WTC11 (cell line): ENCODE results near the gene ANAPC7. TPM values are rescaled to one million over a fixed set of nuclear protein-coding genes. Genes with fewer than 3 reads are reported as not detected.

Source experiments
- ATAC-seq: fragments of 200-7000 bp; cut with Tn5 transposase; 2 replicates; pipeline ENCODE4 v1.10.0; 2021; ENCODE audit warnings: mild to moderate bottlenecking, moderate library complexity
- CTCF ChIA-PET: fragments of 300-600 bp; sonication (Branson Sonifier 250); formaldehyde crosslinking; loops from one replicate; lab custom pipeline; 2021; ENCODE audit warnings: antibody characterized with exemption; lab: Charles Lee
- POLR2A ChIA-PET: fragments of 350-600 bp; sonication (Branson Sonifier 250); formaldehyde crosslinking; loops from one replicate; lab custom pipeline; 2021; ENCODE audit warnings: antibody characterized with exemption; lab: Charles Lee
- DNase-seq: peaks from one replicate; pipeline ENCODE4 v3.0.0; 2021; ENCODE audit warnings: low spot score
- H3K27ac Mint-ChIP-seq: 2 replicates; pipeline ENCODE4 v1.8.0; 2021; ENCODE audit warnings: mixed read lengths
- H3K27me3 Mint-ChIP-seq: 2 replicates; pipeline ENCODE4 v1.8.0; 2021; ENCODE audit warnings: low read depth, mild to moderate bottlenecking, moderate library complexity, mixed read lengths
- H3K36me3 Mint-ChIP-seq: 2 replicates; pipeline ENCODE4 v1.8.0; 2021; ENCODE audit warnings: mixed read lengths
- H3K4me1 Mint-ChIP-seq: 2 replicates; pipeline ENCODE4 v1.8.0; 2022; ENCODE audit warnings: mixed read lengths
- H3K4me3 Mint-ChIP-seq: 2 replicates; pipeline ENCODE4 v1.8.0; 2021; ENCODE audit warnings: mild to moderate bottlenecking, moderate library complexity, mixed read lengths
- H3K9me3 Mint-ChIP-seq: 2 replicates; pipeline ENCODE4 v1.8.0; 2021; ENCODE audit warnings: mixed read lengths
- EMX1 ChIP-seq: fragments of 250-450 bp; sonication (Bioruptor Pico); IDR thresholded peaks from 2 replicates; pipeline ENCODE4 v1.8.0; 2021; ENCODE audit warnings: mild to moderate bottlenecking
- GABPB1 ChIP-seq: sonication (generic); formaldehyde crosslinking; IDR thresholded peaks from 2 replicates; pipeline ENCODE4 v1.8.1; 2023; ENCODE audit warnings: mild to moderate bottlenecking, missing genetic modification reagents
- JUN ChIP-seq: sonication (generic); formaldehyde crosslinking; IDR thresholded peaks from 2 replicates; pipeline ENCODE4 v1.8.0; 2023; ENCODE audit warnings: mild to moderate bottlenecking, missing genetic modification reagents
- NFYB ChIP-seq: sonication (generic); formaldehyde crosslinking; conservative IDR thresholded peaks from 2 replicates; pipeline ENCODE4 v1.8.0; 2022; ENCODE audit warnings: low read depth, missing genetic modification reagents
- NR1H2 ChIP-seq: sonication (generic); formaldehyde crosslinking; IDR thresholded peaks from 2 replicates; pipeline ENCODE4 v1.9.0; 2021; ENCODE audit warnings: mild to moderate bottlenecking, moderate library complexity, missing genetic modification reagents
- NR2C2 ChIP-seq: sonication (generic); formaldehyde crosslinking; IDR thresholded peaks from 2 replicates; pipeline ENCODE4 v1.8.0; 2022; ENCODE audit warnings: mild to moderate bottlenecking, missing genetic modification reagents
- RORB ChIP-seq: fragments of 250-450 bp; sonication (Bioruptor Pico); IDR thresholded peaks from 2 replicates; pipeline ENCODE4 v1.9.0; 2021; ENCODE audit warnings: mild to moderate bottlenecking
- TEAD4 ChIP-seq: sonication (generic); formaldehyde crosslinking; IDR thresholded peaks from 2 replicates; pipeline ENCODE4 v1.8.0; 2022; ENCODE audit warnings: mild to moderate bottlenecking, missing genetic modification reagents
- ZNF121 ChIP-seq: sonication (generic); formaldehyde crosslinking; IDR thresholded peaks from 2 replicates; pipeline ENCODE4 v1.8.0; 2023; ENCODE audit warnings: missing genetic modification reagents
- ZNF396 ChIP-seq: fragments of 250-450 bp; sonication (Bioruptor Pico); IDR thresholded peaks from 2 replicates; pipeline ENCODE4 v1.8.0; 2021; ENCODE audit warnings: mild to moderate bottlenecking, moderate library complexity, borderline replicate concordance
- ZNF423 ChIP-seq: fragments of 250-450 bp; sonication (Bioruptor Pico); IDR thresholded peaks from 2 replicates; pipeline ENCODE4 v2.1.2; 2022; ENCODE audit warnings: mild to moderate bottlenecking, moderate library complexity
- total RNA-seq: library from RNA; stranded (reverse); gene quantifications from 3 replicates; pipeline ENCODE4 v1.2.3, GENCODE V29; 2021
- TF ChIP-seq, protein P1 (sequence below): fragments of 250-450 bp; sonication (Bioruptor Pico); IDR thresholded peaks from 2 replicates; pipeline ENCODE4 v1.9.0; 2021; ENCODE audit warnings: moderate library complexity, mild to moderate bottlenecking, inconsistent platforms, borderline replicate concordance
- TF ChIP-seq, protein P2 (sequence below): fragments of 250-450 bp; sonication (Bioruptor Pico); IDR thresholded peaks from 2 replicates; pipeline ENCODE4 v1.8.0; 2021; ENCODE audit warnings: mild to moderate bottlenecking
- TF ChIP-seq, protein P3 (sequence below): sonication (generic); formaldehyde crosslinking; IDR thresholded peaks from 2 replicates; pipeline ENCODE4 v1.8.0; 2023; ENCODE audit warnings: mild to moderate bottlenecking, missing genetic modification reagents
- TF ChIP-seq, protein P4 (sequence below): sonication (generic); formaldehyde crosslinking; IDR thresholded peaks from 2 replicates; pipeline ENCODE4 v1.8.1; 2022; ENCODE audit warnings: mild to moderate bottlenecking, moderate library complexity, missing genetic modification reagents
- TF ChIP-seq, protein P5 (sequence below): sonication (generic); formaldehyde crosslinking; IDR thresholded peaks from 2 replicates; pipeline ENCODE4 v1.8.1; 2023; ENCODE audit warnings: mild to moderate bottlenecking, missing genetic modification reagents
- TF ChIP-seq, protein P6 (sequence below): fragments of 250-450 bp; sonication (Bioruptor Pico); IDR thresholded peaks from 2 replicates; pipeline ENCODE4 v2.1.2; 2022; ENCODE audit warnings: mild to moderate bottlenecking, moderate library complexity
- TF ChIP-seq, protein P7 (sequence below): sonication (generic); formaldehyde crosslinking; IDR thresholded peaks from 2 replicates; pipeline ENCODE4 v1.8.1; 2023; ENCODE audit warnings: mild to moderate bottlenecking, missing genetic modification reagents, borderline replicate concordance
- TF ChIP-seq, protein P8 (sequence below): sonication (generic); formaldehyde crosslinking; conservative IDR thresholded peaks from 2 replicates; pipeline ENCODE4 v1.8.1; 2023; ENCODE audit warnings: mild to moderate bottlenecking, low read depth, missing genetic modification reagents, moderate library complexity

Gene ANAPC7
- total RNA-seq, 1 experiment from 2014 or later: 93.4 TPM

DNA sequence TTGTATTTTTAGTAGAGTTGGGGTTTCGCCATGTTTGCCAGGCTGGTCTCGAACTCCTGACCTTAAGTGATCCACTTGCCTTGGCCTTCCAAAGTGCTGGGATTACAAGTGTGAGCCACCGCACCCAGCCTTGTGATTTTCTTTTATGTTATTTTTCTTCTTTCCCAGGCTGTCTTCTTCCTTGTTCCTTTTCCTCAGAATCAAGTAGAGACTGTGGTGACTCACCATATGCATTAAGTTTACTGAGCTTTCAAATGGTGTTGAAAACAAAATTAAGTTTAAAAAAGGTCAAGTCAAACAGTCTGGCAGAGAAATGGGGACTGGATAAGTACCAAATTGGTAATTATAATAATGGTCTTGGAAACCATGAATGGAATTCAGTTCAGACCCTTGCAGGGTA is 40.9 kb upstream of the ANAPC7 start:
- CTCF ChIA-PET: no interaction called here
- TF ChIP-seq NR1H2 (CRISPR knock-in tag) (no peak), JUN (CRISPR knock-in tag) (no peak), ZNF396 (CRISPR knock-in tag) (no peak), EMX1 (CRISPR knock-in tag) (no peak), NFYB (CRISPR knock-in tag) (no peak)
- TF ChIP-seq, protein P1, sequence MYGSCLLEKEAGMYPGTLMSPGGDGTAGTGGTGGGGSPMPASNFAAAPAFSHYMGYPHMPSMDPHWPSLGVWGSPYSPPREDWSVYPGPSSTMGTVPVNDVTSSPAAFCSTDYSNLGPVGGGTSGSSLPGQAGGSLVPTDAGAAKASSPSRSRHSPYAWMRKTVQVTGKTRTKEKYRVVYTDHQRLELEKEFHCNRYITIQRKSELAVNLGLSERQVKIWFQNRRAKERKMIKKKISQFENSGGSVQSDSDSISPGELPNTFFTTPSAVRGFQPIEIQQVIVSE (CRISPR knock-in tag): no peak
- TF ChIP-seq, protein P2, sequence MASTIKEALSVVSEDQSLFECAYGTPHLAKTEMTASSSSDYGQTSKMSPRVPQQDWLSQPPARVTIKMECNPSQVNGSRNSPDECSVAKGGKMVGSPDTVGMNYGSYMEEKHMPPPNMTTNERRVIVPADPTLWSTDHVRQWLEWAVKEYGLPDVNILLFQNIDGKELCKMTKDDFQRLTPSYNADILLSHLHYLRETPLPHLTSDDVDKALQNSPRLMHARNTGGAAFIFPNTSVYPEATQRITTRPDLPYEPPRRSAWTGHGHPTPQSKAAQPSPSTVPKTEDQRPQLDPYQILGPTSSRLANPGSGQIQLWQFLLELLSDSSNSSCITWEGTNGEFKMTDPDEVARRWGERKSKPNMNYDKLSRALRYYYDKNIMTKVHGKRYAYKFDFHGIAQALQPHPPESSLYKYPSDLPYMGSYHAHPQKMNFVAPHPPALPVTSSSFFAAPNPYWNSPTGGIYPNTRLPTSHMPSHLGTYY: no peak
- TF ChIP-seq, protein P3, sequence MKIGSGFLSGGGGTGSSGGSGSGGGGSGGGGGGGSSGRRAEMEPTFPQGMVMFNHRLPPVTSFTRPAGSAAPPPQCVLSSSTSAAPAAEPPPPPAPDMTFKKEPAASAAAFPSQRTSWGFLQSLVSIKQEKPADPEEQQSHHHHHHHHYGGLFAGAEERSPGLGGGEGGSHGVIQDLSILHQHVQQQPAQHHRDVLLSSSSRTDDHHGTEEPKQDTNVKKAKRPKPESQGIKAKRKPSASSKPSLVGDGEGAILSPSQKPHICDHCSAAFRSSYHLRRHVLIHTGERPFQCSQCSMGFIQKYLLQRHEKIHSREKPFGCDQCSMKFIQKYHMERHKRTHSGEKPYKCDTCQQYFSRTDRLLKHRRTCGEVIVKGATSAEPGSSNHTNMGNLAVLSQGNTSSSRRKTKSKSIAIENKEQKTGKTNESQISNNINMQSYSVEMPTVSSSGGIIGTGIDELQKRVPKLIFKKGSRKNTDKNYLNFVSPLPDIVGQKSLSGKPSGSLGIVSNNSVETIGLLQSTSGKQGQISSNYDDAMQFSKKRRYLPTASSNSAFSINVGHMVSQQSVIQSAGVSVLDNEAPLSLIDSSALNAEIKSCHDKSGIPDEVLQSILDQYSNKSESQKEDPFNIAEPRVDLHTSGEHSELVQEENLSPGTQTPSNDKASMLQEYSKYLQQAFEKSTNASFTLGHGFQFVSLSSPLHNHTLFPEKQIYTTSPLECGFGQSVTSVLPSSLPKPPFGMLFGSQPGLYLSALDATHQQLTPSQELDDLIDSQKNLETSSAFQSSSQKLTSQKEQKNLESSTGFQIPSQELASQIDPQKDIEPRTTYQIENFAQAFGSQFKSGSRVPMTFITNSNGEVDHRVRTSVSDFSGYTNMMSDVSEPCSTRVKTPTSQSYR (CRISPR knock-in tag): no peak

DNA sequence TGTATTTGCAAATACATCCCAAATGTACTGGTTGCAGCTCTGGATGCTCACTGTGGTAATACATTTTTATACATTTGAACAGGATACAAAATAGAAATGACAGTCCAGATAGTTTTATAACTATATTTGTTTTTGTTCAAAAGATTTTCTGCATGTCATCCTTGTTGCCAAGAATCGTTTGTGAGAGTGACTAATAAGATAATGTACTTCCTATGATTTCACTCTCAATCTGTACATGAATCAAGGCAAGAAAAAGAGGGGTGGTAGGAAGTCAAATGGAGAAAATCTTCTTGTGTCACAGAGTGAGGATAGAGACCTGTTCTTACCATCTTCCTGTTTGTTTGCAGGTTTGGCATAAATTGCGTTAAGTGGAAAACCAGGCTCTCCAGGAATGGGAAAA is 32.7 kb upstream of the ANAPC7 start:
- Mint-ChIP-seq H3K4me1 (no peaks in the 10 kb centered on the region), H3K4me3 (no peak overlapping the region), H3K27me3 (no peaks in the 10 kb centered on the region), H3K9me3 (no peaks in the 10 kb centered on the region), H3K27ac (no peak overlapping the region), H3K36me3 (peaks cover 51% of the 10 kb centered on the region)
- POLR2A ChIA-PET: interaction anchor here (0.6 kb wide), 1 partner anchor 67 kb away, joined by 5 read pairs; no protein-coding TSS in a partner anchor
- ATAC-seq: no peak
- CTCF ChIA-PET: no interaction called here
- DNase-seq: no peak
- TF ChIP-seq NR2C2 (CRISPR knock-in tag) (no peak), ZNF121 (CRISPR knock-in tag) (no peak), EMX1 (CRISPR knock-in tag) (no peak), ZNF423 (CRISPR knock-in tag) (no peak), TEAD4 (CRISPR knock-in tag) (no peak), RORB (CRISPR knock-in tag) (no peak), GABPB1 (CRISPR knock-in tag) (no peak)
- TF ChIP-seq, protein P4, sequence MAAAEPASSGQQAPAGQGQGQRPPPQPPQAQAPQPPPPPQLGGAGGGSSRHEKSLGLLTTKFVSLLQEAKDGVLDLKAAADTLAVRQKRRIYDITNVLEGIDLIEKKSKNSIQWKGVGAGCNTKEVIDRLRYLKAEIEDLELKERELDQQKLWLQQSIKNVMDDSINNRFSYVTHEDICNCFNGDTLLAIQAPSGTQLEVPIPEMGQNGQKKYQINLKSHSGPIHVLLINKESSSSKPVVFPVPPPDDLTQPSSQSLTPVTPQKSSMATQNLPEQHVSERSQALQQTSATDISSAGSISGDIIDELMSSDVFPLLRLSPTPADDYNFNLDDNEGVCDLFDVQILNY (CRISPR knock-in tag): no peak
- TF ChIP-seq, protein P5, sequence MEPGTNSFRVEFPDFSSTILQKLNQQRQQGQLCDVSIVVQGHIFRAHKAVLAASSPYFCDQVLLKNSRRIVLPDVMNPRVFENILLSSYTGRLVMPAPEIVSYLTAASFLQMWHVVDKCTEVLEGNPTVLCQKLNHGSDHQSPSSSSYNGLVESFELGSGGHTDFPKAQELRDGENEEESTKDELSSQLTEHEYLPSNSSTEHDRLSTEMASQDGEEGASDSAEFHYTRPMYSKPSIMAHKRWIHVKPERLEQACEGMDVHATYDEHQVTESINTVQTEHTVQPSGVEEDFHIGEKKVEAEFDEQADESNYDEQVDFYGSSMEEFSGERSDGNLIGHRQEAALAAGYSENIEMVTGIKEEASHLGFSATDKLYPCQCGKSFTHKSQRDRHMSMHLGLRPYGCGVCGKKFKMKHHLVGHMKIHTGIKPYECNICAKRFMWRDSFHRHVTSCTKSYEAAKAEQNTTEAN (CRISPR knock-in tag): no peak
- TF ChIP-seq, protein P6, sequence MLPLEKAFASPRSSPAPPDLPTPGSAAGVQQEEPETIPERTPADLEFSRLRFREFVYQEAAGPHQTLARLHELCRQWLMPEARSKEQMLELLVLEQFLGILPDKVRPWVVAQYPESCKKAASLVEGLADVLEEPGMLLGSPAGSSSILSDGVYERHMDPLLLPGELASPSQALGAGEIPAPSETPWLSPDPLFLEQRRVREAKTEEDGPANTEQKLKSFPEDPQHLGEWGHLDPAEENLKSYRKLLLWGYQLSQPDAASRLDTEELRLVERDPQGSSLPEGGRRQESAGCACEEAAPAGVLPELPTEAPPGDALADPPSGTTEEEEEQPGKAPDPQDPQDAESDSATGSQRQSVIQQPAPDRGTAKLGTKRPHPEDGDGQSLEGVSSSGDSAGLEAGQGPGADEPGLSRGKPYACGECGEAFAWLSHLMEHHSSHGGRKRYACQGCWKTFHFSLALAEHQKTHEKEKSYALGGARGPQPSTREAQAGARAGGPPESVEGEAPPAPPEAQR: no peak
- TF ChIP-seq, protein P7, sequence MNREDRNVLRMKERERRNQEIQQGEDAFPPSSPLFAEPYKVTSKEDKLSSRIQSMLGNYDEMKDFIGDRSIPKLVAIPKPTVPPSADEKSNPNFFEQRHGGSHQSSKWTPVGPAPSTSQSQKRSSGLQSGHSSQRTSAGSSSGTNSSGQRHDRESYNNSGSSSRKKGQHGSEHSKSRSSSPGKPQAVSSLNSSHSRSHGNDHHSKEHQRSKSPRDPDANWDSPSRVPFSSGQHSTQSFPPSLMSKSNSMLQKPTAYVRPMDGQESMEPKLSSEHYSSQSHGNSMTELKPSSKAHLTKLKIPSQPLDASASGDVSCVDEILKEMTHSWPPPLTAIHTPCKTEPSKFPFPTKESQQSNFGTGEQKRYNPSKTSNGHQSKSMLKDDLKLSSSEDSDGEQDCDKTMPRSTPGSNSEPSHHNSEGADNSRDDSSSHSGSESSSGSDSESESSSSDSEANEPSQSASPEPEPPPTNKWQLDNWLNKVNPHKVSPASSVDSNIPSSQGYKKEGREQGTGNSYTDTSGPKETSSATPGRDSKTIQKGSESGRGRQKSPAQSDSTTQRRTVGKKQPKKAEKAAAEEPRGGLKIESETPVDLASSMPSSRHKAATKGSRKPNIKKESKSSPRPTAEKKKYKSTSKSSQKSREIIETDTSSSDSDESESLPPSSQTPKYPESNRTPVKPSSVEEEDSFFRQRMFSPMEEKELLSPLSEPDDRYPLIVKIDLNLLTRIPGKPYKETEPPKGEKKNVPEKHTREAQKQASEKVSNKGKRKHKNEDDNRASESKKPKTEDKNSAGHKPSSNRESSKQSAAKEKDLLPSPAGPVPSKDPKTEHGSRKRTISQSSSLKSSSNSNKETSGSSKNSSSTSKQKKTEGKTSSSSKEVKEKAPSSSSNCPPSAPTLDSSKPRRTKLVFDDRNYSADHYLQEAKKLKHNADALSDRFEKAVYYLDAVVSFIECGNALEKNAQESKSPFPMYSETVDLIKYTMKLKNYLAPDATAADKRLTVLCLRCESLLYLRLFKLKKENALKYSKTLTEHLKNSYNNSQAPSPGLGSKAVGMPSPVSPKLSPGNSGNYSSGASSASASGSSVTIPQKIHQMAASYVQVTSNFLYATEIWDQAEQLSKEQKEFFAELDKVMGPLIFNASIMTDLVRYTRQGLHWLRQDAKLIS (CRISPR knock-in tag): no peak
- TF ChIP-seq, protein P8, sequence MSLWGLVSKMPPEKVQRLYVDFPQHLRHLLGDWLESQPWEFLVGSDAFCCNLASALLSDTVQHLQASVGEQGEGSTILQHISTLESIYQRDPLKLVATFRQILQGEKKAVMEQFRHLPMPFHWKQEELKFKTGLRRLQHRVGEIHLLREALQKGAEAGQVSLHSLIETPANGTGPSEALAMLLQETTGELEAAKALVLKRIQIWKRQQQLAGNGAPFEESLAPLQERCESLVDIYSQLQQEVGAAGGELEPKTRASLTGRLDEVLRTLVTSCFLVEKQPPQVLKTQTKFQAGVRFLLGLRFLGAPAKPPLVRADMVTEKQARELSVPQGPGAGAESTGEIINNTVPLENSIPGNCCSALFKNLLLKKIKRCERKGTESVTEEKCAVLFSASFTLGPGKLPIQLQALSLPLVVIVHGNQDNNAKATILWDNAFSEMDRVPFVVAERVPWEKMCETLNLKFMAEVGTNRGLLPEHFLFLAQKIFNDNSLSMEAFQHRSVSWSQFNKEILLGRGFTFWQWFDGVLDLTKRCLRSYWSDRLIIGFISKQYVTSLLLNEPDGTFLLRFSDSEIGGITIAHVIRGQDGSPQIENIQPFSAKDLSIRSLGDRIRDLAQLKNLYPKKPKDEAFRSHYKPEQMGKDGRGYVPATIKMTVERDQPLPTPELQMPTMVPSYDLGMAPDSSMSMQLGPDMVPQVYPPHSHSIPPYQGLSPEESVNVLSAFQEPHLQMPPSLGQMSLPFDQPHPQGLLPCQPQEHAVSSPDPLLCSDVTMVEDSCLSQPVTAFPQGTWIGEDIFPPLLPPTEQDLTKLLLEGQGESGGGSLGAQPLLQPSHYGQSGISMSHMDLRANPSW (CRISPR knock-in tag): no peak

More for the DNA sequence above, 40.9 kb upstream of the ANAPC7 start:
- POLR2A ChIA-PET: no interaction called here
- H3K4me3 Mint-ChIP-seq: no peak overlapping the region
- H3K4me1 Mint-ChIP-seq: 0 out of 2 replicates have a peak, but pooled peaks cover 5% of the 10 kb centered on the region
- H3K9me3 Mint-ChIP-seq: no peaks in the 10 kb centered on the region
- no peak for ATAC-seq
- H3K36me3 Mint-ChIP-seq: peaks cover 30% of the 10 kb centered on the region
- no peak for DNase-seq
- no peaks in the 10 kb centered on the region for H3K27me3 Mint-ChIP-seq
- H3K27ac Mint-ChIP-seq: no peak overlapping the region
